Fibroblast of lung (primary cell): Measurements from ENCODE around the gene EXOC5.

Source experiments
- CTCF ChIP-seq, 2 donors: IDR thresholded peaks in 1 of 2; conservative IDR thresholded peaks in 1 of 2; 1 replicate in 1 of 2; 2 replicates in 1 of 2; pipeline ENCODE4 v1.5.1; 2011 to 2012; ENCODE audit warnings: low read length in 2 of 2, control low read depth in 1 of 2, inconsistent platforms in 1 of 2, low read depth in 1 of 2, mild to moderate bottlenecking in 1 of 2
- EZH2 ChIP-seq: IDR thresholded peaks from 2 replicates; pipeline ENCODE4 v1.5.1; 2012; ENCODE audit warnings: low read length, control low read depth, mild to moderate bottlenecking; ENCODE audit errors: missing control alignments

- TF ChIP-seq CTCF (conservative IDR thresholded peaks at IDR 0.05 in 1 of 2, IDR thresholded peaks at IDR 0.05 in 1 of 2; ENCODE audit: low read depth in 1 of 2, low read length in 2 of 2) (no peak), EZH2 (no peak)
Observed at GRCh38 chr14:57297852-57298251, 29.1 kb upstream of the EXOC5 start.
